ENCODE measurements around the gene SULT1C3. TPM values are rescaled to one million over a fixed set of nuclear protein-coding genes. Genes with fewer than 3 reads are reported as not detected.

The SULT1C3 gene
- total and polyA plus RNA-seq, 2 of the 13 experiments (the other 11 are each of a cell fraction or from before 2014, with no cell fraction given): not detected

DNA sequence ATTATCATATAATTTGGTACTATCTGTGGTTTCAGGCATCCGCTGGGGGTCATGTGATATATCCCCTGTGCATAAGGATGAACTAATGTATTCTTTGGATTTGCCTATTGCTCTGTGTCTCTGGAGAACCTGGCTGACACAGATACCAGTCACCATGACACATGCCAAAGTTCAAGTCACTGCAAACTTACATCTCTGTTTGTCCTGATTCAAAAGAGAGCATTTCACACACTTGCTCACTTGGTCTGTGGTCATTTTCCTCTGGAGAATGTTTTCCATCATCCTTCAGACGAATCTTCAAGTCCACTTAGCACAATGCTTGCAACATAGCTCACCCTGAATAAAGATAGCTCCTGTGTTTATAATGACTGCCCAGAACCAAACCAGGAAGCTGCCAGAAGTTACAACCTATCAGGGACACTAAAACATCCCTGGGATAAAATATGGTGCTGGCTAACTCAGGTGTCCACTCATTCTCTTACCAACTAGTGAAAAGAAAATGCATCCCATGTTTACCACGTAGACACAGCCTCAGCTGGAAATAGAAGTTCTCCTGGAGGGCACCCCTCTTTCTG is 18.1 kb downstream of the SULT1C3 start:
- in situ Hi-C loops (cut with HindIII; ENCODE audit: extremely low pct_ligation_motif_present, low pct_unique_long_range_greater_than_20kb): no loop called here
- DNase-seq (ENCODE audit: low spot score): peak; percentile 19
- no TSS peak for BruUV-seq (replicated peaks)
- Histone ChIP-seq H3K4me3 (replicated peaks in 1 of 3; ENCODE audit: insufficient read depth in 1 of 3, low read depth in 2 of 3, low read length in 3 of 3) (no peak overlapping the region), H3K4me2 (ENCODE audit: low read depth, low read length) (no peak overlapping the region), H3K79me2 (ENCODE audit: insufficient read depth, low read length) (no peaks in the 10 kb centered on the region), H3K9ac (ENCODE audit: insufficient read depth, low read depth, low read length) (no peak overlapping the region), H3K36me3 (replicated peaks in 1 of 2; ENCODE audit: control insufficient read depth in 1 of 2, insufficient read depth in 2 of 2, low read length in 2 of 2) (no peaks in the 10 kb centered on the region), H2AFZ (ENCODE audit: low read length) (no peak overlapping the region), H3K4me1 (ENCODE audit: insufficient read depth, low read length) (peaks cover 8% of the 10 kb centered on the region), H3K27me3 (ENCODE audit: control insufficient read depth in 1 of 2, insufficient read depth in 2 of 2, low read length in 2 of 2) (no peaks in the 10 kb centered on the region), H4K20me1 (ENCODE audit: insufficient read depth, low read length) (no peaks in the 10 kb centered on the region), H3K27ac (ENCODE audit: extremely low read length, insufficient read depth, low read length) (no peak overlapping the region), H3K9me3 (ENCODE audit: low read length) (no peaks in the 10 kb centered on the region)
- intact Hi-C loops (cut with micrococcal nuclease; ENCODE audit: unreplicated experiment): no loop called here
- peak; percentile 80 for ATAC-seq
- POLR2A ChIA-PET: no interaction called here
- 5% methylated on average over 3 of the region's 3 CpGs for WGBS (ENCODE audit: low lambda C conversion rate)
- CTCF ChIA-PET (ENCODE audit: low intra/inter-chr PET ratio, low total read pairs): no interaction called here
- TF ChIP-seq HNF4A (CRISPR knock-in tag; IDR thresholded peaks at IDR 0.05) (peak; percentile 46), ONECUT2 (CRISPR knock-in tag; IDR thresholded peaks at IDR 0.05) (no peak)
- FAIRE-seq: peak; percentile 50

DNA sequence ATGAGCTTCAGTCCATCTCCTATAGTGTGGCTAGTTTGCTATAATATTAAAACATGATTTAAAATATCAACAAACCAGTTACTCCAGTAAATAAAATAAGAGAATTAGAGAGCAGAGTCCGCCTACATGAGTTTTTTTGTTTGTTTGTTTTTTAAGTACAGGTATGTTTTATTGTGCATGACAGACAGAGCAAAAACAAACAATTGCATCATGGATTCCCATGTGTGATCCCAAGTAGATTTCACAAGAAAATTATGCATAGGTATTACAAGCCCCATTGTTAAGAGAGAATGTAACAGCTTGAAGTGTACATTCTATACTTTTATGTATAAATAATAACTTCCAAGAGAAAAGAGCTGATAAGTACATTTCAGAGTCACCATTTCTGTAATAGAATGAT is 21.0 kb downstream of the SULT1C3 start:
- no peak for FAIRE-seq
- 6% methylated on average over 1 of the region's 1 CpG for WGBS (ENCODE audit: low lambda C conversion rate)
- in situ Hi-C loops (cut with HindIII; ENCODE audit: extremely low pct_ligation_motif_present, low pct_unique_long_range_greater_than_20kb): no loop called here

More for the DNA sequence above, 21.0 kb downstream of the SULT1C3 start:
- Histone ChIP-seq H3K9ac (ENCODE audit: insufficient read depth, low read depth, low read length) (no peak overlapping the region), H3K4me3 (replicated peaks in 1 of 3; ENCODE audit: insufficient read depth in 1 of 3, low read depth in 2 of 3, low read length in 3 of 3) (no peak overlapping the region), H3K9me3 (ENCODE audit: low read length) (no peaks in the 10 kb centered on the region), H4K20me1 (ENCODE audit: insufficient read depth, low read length) (no peaks in the 10 kb centered on the region), H2AFZ (ENCODE audit: low read length) (no peak overlapping the region), H3K36me3 (replicated peaks in 1 of 2; ENCODE audit: control insufficient read depth in 1 of 2, insufficient read depth in 2 of 2, low read length in 2 of 2) (no peaks in the 10 kb centered on the region), H3K4me1 (ENCODE audit: insufficient read depth, low read length) (peaks cover 16% of the 10 kb centered on the region), H3K4me2 (ENCODE audit: low read depth, low read length) (no peak overlapping the region), H3K27me3 (ENCODE audit: control insufficient read depth in 1 of 2, insufficient read depth in 2 of 2, low read length in 2 of 2) (no peaks in the 10 kb centered on the region), H3K27ac (ENCODE audit: extremely low read length, insufficient read depth, low read length) (no peak overlapping the region), H3K79me2 (ENCODE audit: insufficient read depth, low read length) (no peaks in the 10 kb centered on the region)
- no peak for ATAC-seq
- TF ChIP-seq SYNCRIP (IDR thresholded peaks at IDR 0.05; ENCODE audit: insufficient read depth, low read depth, low read length): no peak
- TF ChIP-seq ZNF143 (CRISPR knock-in tag; IDR thresholded peaks at IDR 0.05): no peak
- TF ChIP-seq SNAPC2 (CRISPR knock-in tag; IDR thresholded peaks at IDR 0.05): no peak
- TF ChIP-seq, protein P1, sequence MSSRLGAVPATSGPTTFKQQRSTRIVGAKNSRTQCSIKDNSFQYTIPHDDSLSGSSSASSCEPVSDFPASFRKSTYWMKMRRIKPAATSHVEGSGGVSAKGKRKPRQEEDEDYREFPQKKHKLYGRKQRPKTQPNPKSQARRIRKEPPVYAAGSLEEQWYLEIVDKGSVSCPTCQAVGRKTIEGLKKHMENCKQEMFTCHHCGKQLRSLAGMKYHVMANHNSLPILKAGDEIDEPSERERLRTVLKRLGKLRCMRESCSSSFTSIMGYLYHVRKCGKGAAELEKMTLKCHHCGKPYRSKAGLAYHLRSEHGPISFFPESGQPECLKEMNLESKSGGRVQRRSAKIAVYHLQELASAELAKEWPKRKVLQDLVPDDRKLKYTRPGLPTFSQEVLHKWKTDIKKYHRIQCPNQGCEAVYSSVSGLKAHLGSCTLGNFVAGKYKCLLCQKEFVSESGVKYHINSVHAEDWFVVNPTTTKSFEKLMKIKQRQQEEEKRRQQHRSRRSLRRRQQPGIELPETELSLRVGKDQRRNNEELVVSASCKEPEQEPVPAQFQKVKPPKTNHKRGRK (CRISPR knock-in tag; IDR thresholded peaks at IDR 0.05): no peak
- TF ChIP-seq, protein P2, sequence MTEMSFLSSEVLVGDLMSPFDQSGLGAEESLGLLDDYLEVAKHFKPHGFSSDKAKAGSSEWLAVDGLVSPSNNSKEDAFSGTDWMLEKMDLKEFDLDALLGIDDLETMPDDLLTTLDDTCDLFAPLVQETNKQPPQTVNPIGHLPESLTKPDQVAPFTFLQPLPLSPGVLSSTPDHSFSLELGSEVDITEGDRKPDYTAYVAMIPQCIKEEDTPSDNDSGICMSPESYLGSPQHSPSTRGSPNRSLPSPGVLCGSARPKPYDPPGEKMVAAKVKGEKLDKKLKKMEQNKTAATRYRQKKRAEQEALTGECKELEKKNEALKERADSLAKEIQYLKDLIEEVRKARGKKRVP (CRISPR knock-in tag; IDR thresholded peaks at IDR 0.05): 0 out of 4 replicates have a peak, but pooled peaks of 1 of the 2 experiments have one; percentile 13
- no peak for TF ChIP-seq ZNF138 (CRISPR knock-in tag; IDR thresholded peaks at IDR 0.05; ENCODE audit: low read depth)
- TF ChIP-seq ZNF274 (CRISPR knock-in tag; IDR thresholded peaks at IDR 0.05): no peak
- TF ChIP-seq, protein P3, sequence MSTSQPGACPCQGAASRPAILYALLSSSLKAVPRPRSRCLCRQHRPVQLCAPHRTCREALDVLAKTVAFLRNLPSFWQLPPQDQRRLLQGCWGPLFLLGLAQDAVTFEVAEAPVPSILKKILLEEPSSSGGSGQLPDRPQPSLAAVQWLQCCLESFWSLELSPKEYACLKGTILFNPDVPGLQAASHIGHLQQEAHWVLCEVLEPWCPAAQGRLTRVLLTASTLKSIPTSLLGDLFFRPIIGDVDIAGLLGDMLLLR (CRISPR knock-in tag; IDR thresholded peaks at IDR 0.05): no peak
- TF ChIP-seq CEBPB (IDR thresholded peaks at IDR 0.05; ENCODE audit: borderline replicate concordance, low read depth, low read length): peak; percentile 54; the same call in 1 of the 2 replicates
- no peak for TF ChIP-seq TOE1 (CRISPR knock-in tag; IDR thresholded peaks at IDR 0.05)
- TF ChIP-seq ZNF263 (CRISPR knock-in tag; IDR thresholded peaks at IDR 0.05): no peak
- TF ChIP-seq NFATC3 (CRISPR knock-in tag; IDR thresholded peaks at IDR 0.05): no peak
- no peak for DNase-seq (ENCODE audit: low spot score)
- CTCF ChIA-PET (ENCODE audit: low intra/inter-chr PET ratio, low total read pairs): no interaction called here
- POLR2A ChIA-PET: no interaction called here
- intact Hi-C loops (cut with micrococcal nuclease; ENCODE audit: unreplicated experiment): no loop called here
- BruUV-seq (replicated peaks): no TSS peak

All from HepG2 (cell line).